Neural cell (in vitro differentiated cells): ENCODE results near the gene BSN. TPM values are rescaled to one million over a fixed set of nuclear protein-coding genes. Genes with fewer than 3 reads are reported as not detected.

Experiments
- H2AFZ ChIP-seq: fragments of 200-600, 300-800 bp; sonication (generic), shearing (Covaris generic); 2 replicates; pipeline ENCODE4 v1.6.0; 2014; ENCODE audit warnings: low read depth, mild to moderate bottlenecking, antibody characterized with exemption, low read length, moderate library complexity
- H3F3A ChIP-seq: fragments of 200-600 bp; shearing (Covaris generic); 2 replicates; pipeline ENCODE4 v1.6.1; 2016; ENCODE audit warnings: mild to moderate bottlenecking, moderate library complexity, mixed read lengths, antibody characterized with exemption, low read length; ENCODE audit not compliant: insufficient read depth, poor library complexity, severe bottlenecking
- H3K27ac ChIP-seq: fragments of 200-600, 300-800 bp; sonication (generic), shearing (Covaris generic); 2 replicates; pipeline ENCODE4 v1.5.1; 2014; ENCODE audit warnings: mild to moderate bottlenecking, low read length, moderate library complexity
- H3K27me3 ChIP-seq: fragments of 300-800, 200-600 bp; sonication (generic), shearing (Covaris generic); 2 replicates; pipeline ENCODE4 v1.6.0; 2014; ENCODE audit warnings: mild to moderate bottlenecking, low read depth, low read length, moderate library complexity; ENCODE audit not compliant: insufficient read depth
- H3K36me3 ChIP-seq: fragments of 300-800, 200-600 bp; sonication (generic), shearing (Covaris generic); 2 replicates; pipeline ENCODE4 v1.5.1; 2014; ENCODE audit warnings: mild to moderate bottlenecking, antibody characterized with exemption, low read length, moderate library complexity; ENCODE audit not compliant: insufficient read depth
- H3K4me2 ChIP-seq: fragments of 300-800, 200-600 bp; sonication (generic), shearing (Covaris generic); 2 replicates; pipeline ENCODE4 v1.6.0; 2014; ENCODE audit warnings: mild to moderate bottlenecking, low read length
- H3K4me3 ChIP-seq: fragments of 300-800, 200-600 bp; sonication (generic), shearing (Covaris generic); 2 replicates; pipeline ENCODE4 v1.5.1; 2014; ENCODE audit warnings: mild to moderate bottlenecking, low read length, moderate library complexity
- H3K79me2 ChIP-seq: fragments of 200-600 bp; shearing (Covaris generic); replicated peaks from 2 replicates; pipeline ENCODE4 v1.6.0; 2014; ENCODE audit warnings: mild to moderate bottlenecking, low read length, moderate library complexity; ENCODE audit not compliant: insufficient read depth
- H3K9ac ChIP-seq: fragments of 300-800, 200-600 bp; sonication (generic), shearing (Covaris generic); 2 replicates; pipeline ENCODE4 v1.6.1; 2016; ENCODE audit warnings: mild to moderate bottlenecking, low read length, mixed read lengths
- H3K9me2 ChIP-seq: fragments of 200-600 bp; shearing (Covaris generic); 2 replicates; pipeline ENCODE4 v1.6.1; 2016; ENCODE audit warnings: mild to moderate bottlenecking, low read length, mixed read lengths; ENCODE audit not compliant: insufficient read depth
- H3K9me3 ChIP-seq: fragments of 200-600, 300-800 bp; sonication (generic), shearing (Covaris generic); 2 replicates; pipeline ENCODE4 v1.6.1; 2016; ENCODE audit warnings: mild to moderate bottlenecking, mixed run types, low read length, moderate library complexity, mixed read lengths
- H4K20me1 ChIP-seq: fragments of 200-600 bp; shearing (Covaris generic); 2 replicates; pipeline ENCODE4 v1.6.1; 2016; ENCODE audit warnings: mild to moderate bottlenecking, mixed run types; ENCODE audit not compliant: insufficient read depth
- EP300 ChIP-seq: fragments of 450-650 bp; conservative IDR thresholded peaks from 2 replicates; pipeline ENCODE4 v1.6.1; 2014; ENCODE audit warnings: antibody characterized with exemption, mild to moderate bottlenecking, moderate library complexity; ENCODE audit not compliant: poor library complexity, severe bottlenecking
- EZH2 ChIP-seq: fragments of 200-600, 300-800 bp; shearing (Covaris generic), sonication (generic); IDR thresholded peaks from 2 replicates; pipeline ENCODE4 v1.6.1; 2014; ENCODE audit warnings: antibody characterized with exemption, low read length, borderline replicate concordance, mild to moderate bottlenecking; ENCODE audit not compliant: insufficient read depth, poor library complexity, severe bottlenecking
- MXI1 ChIP-seq: fragments of 450-650 bp; conservative IDR thresholded peaks from 2 replicates; pipeline ENCODE4 v1.6.1; 2014; ENCODE audit warnings: antibody characterized with exemption, mild to moderate bottlenecking; ENCODE audit not compliant: poor library complexity, severe bottlenecking
- POLR2AphosphoS5 ChIP-seq: IDR thresholded peaks from 2 replicates; pipeline ENCODE4 v1.6.1; 2012
- RAD21 ChIP-seq: fragments of 450-650 bp; conservative IDR thresholded peaks from 2 replicates; pipeline ENCODE4 v1.6.1; 2014; ENCODE audit warnings: antibody characterized with exemption, mild to moderate bottlenecking, moderate library complexity
- SMC3 ChIP-seq: fragments of 450-650 bp; conservative IDR thresholded peaks from 2 replicates; pipeline ENCODE4 v1.6.1; 2014; ENCODE audit warnings: antibody characterized with exemption, mild to moderate bottlenecking, moderate library complexity; ENCODE audit not compliant: poor library complexity
- TAF1 ChIP-seq: IDR thresholded peaks from 2 replicates; pipeline ENCODE4 v1.6.1; 2012; ENCODE audit warnings: low read depth
- polyA plus RNA-seq: library from polyadenylated mRNA; depleted of rRNA; stranded (reverse); fragments of >200 nt; gene quantifications from 2 replicates; pipeline ENCODE4 v1.2.3, GENCODE V29; 2014
- TF ChIP-seq, protein P1 (sequence below): IDR thresholded peaks from 2 replicates; pipeline ENCODE4 v1.6.1; 2012; ENCODE audit warnings: borderline replicate concordance
- TF ChIP-seq, protein P2 (sequence below): fragments of 450-650 bp; IDR thresholded peaks from 2 replicates; pipeline ENCODE4 v1.5.1; 2014; ENCODE audit warnings: antibody characterized with exemption, mild to moderate bottlenecking, moderate library complexity; ENCODE audit not compliant: poor library complexity, severe bottlenecking

Gene BSN
- polyA plus RNA-seq, 1 donor from 2014 or later = 2.0 TPM

DNA sequence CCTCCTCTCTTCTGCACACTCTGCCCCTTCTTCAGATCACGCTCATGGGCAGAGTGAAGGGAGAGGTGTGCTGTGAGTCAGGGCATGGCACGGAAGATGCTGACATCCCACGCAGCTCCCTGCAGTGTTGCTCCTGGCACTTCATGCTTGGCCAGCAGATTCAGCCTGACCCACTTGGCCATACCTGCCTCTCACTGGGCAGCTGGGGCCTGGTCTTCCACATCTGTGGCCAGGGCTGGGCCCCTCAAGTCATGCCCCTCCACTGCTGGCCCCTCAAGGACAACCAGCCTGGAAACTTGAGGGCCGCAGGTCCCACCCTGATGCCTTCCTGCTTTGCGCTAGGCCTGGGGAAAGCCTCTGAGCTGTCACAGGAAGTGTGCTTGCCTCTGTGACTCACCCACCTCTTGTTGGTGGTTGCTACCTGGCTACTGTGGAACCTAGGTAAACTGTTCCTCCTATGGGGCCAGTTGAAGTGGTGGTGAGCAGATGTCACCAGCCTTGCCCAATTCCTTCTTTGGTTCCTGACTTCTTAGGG, 48.7 kb downstream of the BSN start:
- Histone ChIP-seq H3K36me3 (no peaks in the 10 kb centered on the region), H3K79me2 (peaks cover 17% of the 10 kb centered on the region), H3K9me2 (no peaks in the 10 kb centered on the region), H3K4me3 (no peak overlapping the region), H3K4me2 (no peak overlapping the region), H4K20me1 (no peaks in the 10 kb centered on the region), H3F3A (no peaks in the 10 kb centered on the region), H3K27me3 (no peaks in the 10 kb centered on the region), H3K9ac (no peak overlapping the region), H2AFZ (no peak overlapping the region), H3K27ac (no peak overlapping the region), H3K9me3 (no peaks in the 10 kb centered on the region)
- TF ChIP-seq RAD21 (no peak), TAF1 (no peak), EZH2 (no peak)
- TF ChIP-seq, protein P1, sequence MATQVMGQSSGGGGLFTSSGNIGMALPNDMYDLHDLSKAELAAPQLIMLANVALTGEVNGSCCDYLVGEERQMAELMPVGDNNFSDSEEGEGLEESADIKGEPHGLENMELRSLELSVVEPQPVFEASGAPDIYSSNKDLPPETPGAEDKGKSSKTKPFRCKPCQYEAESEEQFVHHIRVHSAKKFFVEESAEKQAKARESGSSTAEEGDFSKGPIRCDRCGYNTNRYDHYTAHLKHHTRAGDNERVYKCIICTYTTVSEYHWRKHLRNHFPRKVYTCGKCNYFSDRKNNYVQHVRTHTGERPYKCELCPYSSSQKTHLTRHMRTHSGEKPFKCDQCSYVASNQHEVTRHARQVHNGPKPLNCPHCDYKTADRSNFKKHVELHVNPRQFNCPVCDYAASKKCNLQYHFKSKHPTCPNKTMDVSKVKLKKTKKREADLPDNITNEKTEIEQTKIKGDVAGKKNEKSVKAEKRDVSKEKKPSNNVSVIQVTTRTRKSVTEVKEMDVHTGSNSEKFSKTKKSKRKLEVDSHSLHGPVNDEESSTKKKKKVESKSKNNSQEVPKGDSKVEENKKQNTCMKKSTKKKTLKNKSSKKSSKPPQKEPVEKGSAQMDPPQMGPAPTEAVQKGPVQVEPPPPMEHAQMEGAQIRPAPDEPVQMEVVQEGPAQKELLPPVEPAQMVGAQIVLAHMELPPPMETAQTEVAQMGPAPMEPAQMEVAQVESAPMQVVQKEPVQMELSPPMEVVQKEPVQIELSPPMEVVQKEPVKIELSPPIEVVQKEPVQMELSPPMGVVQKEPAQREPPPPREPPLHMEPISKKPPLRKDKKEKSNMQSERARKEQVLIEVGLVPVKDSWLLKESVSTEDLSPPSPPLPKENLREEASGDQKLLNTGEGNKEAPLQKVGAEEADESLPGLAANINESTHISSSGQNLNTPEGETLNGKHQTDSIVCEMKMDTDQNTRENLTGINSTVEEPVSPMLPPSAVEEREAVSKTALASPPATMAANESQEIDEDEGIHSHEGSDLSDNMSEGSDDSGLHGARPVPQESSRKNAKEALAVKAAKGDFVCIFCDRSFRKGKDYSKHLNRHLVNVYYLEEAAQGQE = no peak

DNA sequence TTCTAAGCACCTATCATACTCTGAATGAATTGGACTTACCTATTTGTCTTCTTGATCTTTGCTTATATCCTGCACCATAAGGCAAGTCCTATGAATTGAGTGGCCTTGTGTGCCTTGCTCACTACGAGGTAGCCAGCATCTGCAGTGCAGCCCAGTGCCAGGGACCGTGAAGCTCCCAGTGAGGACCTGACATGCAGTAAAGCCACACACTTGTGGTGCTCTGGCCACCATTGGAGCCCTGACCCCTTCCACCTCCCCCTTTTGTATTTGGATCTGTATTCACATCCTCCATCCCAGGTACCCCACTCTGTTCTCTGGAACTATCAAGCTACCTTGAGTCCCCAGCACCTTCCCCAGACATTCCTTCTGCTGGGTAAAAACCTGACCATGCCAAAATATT, 52.1 kb downstream of the BSN start:
- no peaks in the 10 kb centered on the region for H3F3A ChIP-seq
- no peaks in the 10 kb centered on the region for H4K20me1 ChIP-seq
- no peaks in the 10 kb centered on the region for H3K9me3 ChIP-seq
- H3K4me2 ChIP-seq = no peak overlapping the region
- TF ChIP-seq RAD21 (no peak), SMC3 (no peak), POLR2AphosphoS5 (no peak), EZH2 (no peak), MXI1 (no peak), EP300 (no peak), TAF1 (no peak)
- TF ChIP-seq, protein P2, sequence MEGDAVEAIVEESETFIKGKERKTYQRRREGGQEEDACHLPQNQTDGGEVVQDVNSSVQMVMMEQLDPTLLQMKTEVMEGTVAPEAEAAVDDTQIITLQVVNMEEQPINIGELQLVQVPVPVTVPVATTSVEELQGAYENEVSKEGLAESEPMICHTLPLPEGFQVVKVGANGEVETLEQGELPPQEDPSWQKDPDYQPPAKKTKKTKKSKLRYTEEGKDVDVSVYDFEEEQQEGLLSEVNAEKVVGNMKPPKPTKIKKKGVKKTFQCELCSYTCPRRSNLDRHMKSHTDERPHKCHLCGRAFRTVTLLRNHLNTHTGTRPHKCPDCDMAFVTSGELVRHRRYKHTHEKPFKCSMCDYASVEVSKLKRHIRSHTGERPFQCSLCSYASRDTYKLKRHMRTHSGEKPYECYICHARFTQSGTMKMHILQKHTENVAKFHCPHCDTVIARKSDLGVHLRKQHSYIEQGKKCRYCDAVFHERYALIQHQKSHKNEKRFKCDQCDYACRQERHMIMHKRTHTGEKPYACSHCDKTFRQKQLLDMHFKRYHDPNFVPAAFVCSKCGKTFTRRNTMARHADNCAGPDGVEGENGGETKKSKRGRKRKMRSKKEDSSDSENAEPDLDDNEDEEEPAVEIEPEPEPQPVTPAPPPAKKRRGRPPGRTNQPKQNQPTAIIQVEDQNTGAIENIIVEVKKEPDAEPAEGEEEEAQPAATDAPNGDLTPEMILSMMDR = no peak
- TF ChIP-seq, protein P1 = no peak
- H3K79me2 ChIP-seq = peaks cover 5% of the 10 kb centered on the region
- no peak overlapping the region for H3K27ac ChIP-seq
- no peak overlapping the region for H3K4me3 ChIP-seq
- no peaks in the 10 kb centered on the region for H3K27me3 ChIP-seq
- H3K9ac ChIP-seq = no peak overlapping the region
- H3K36me3 ChIP-seq = no peaks in the 10 kb centered on the region
- no peak overlapping the region for H2AFZ ChIP-seq
- H3K9me2 ChIP-seq = no peaks in the 10 kb centered on the region
